Fibroblast of pulmonary artery (primary cell): ENCODE data around the gene PRR18.

ENCODE experiments used
- DNase-seq: peaks from one replicate; pipeline ENCODE4 v3.0.0-alpha.2; 2010; ENCODE audit warnings: low read depth
- H3K4me3 ChIP-seq: replicated peaks from 2 replicates; pipeline ENCODE4 v1.5.1; 2011; ENCODE audit warnings: low read depth, mild to moderate bottlenecking, control low read depth, low read length, moderate library complexity
- TF ChIP-seq, protein P1 (sequence below): IDR thresholded peaks from 2 replicates; pipeline ENCODE4 v1.5.1; 2011; ENCODE audit warnings: mild to moderate bottlenecking, control low read depth, low read length, inconsistent platforms; ENCODE audit errors: missing control alignments

PRR18 gene

DNA sequence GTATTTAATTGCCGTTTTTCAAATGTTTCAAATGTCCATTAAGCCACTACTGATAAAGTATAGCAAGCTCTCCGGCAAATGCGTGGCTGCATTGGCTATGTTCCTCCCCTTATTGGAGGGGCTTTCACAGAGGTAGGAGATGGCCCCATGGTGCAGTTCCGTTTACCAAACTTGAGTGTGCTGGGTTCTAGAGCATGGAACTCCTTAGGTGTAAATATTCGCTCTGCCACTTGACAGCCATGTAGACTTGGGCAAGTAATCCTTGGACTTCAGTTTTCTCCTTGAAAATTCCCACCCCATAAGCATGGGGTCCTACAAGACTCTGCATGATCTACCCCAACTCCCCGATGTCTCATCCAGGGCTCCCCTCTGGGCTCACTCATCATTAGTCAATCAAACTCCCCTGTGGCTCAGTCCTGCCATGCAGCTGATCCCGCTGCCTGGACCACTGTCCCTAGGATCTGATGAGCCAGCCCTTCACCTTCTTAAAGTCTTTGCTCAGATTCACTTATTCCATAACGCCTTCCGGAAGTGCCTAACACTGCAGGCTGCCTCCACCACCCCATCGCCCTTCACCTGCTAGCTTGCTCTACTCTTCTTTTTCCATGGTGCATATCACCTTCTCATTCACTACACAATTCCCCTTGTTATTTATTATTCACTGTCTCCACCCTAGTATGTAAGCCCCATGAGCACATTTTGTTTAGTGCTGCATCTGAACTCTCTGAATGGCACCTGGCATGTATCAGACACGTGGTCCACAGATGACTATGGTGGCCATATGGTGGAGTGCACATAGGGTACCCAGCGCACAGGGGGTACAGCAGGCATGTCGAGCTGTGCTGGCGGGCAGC is 18.8 kb downstream of the PRR18 start:
- DNase-seq: no peak
- TF ChIP-seq, protein P1, sequence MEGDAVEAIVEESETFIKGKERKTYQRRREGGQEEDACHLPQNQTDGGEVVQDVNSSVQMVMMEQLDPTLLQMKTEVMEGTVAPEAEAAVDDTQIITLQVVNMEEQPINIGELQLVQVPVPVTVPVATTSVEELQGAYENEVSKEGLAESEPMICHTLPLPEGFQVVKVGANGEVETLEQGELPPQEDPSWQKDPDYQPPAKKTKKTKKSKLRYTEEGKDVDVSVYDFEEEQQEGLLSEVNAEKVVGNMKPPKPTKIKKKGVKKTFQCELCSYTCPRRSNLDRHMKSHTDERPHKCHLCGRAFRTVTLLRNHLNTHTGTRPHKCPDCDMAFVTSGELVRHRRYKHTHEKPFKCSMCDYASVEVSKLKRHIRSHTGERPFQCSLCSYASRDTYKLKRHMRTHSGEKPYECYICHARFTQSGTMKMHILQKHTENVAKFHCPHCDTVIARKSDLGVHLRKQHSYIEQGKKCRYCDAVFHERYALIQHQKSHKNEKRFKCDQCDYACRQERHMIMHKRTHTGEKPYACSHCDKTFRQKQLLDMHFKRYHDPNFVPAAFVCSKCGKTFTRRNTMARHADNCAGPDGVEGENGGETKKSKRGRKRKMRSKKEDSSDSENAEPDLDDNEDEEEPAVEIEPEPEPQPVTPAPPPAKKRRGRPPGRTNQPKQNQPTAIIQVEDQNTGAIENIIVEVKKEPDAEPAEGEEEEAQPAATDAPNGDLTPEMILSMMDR: no peak
- no peak overlapping the region for H3K4me3 ChIP-seq

DNA sequence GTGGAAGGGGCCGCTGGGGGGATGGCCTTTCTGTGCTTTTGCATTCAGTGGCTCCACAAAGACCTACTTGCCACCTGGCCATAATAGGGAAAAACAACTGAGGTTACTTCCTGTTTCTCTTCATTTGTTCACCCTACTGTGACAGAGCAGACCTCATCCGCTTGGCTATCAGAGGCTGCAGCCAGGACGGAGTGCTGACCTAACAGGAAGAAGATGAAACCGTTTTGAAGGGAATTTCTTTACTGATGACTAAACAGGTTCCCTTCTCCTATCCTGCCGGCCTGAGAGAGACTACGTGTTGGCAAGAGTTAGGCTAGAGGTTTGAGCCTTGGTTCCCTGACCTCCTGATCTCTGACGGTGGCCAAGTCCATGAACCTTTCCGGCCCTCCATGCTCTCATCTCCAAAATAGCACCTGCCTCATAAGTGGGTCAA is 21.3 kb downstream of the PRR18 start:
- TF ChIP-seq, protein P1: no peak
- no peak overlapping the region for H3K4me3 ChIP-seq
- no peak for DNase-seq

DNA sequence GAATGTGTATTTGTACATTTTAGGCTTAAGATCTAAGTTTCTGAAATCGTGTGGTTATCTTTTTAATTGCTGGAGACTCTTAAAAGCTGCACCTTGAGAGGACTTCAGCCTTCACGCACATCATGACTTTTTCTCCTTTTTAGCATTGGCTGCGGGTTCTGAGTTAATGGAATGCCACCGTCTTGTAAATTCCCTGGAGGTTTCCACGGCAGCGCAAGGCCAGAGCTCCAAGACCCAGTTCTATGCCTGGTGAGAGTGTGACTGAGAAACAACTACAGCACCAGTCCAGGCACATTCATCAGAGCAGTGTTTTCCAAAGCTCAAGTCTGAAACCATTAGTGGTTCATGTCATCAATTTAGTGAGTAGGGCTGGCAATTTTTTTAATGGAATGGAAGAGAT is 23.0 kb downstream of the PRR18 start:
- DNase-seq: no peak
- no peak overlapping the region for H3K4me3 ChIP-seq
- TF ChIP-seq, protein P1: no peak

DNA sequence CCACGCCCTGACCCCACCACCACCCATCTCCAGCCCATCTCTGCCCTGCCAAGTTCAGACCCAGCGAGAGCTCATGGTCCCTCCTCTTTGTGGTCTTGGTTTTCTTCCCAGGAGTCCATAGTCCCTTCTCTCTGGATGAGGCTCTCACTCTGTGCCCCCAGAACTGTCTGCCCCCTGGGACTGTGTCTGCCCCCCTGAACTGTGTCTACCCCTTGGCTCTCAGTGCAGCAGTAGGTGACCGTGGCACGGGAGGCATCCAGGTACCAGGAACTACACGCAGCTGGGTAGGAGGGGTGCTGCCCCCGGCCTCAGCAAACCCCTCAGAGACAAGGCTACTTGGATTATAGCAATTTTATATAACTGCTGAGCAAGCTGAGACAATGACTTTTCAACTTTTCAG is 23.6 kb downstream of the PRR18 start:
- no peak for DNase-seq
- TF ChIP-seq, protein P1: no peak
- no peak overlapping the region for H3K4me3 ChIP-seq

DNA sequence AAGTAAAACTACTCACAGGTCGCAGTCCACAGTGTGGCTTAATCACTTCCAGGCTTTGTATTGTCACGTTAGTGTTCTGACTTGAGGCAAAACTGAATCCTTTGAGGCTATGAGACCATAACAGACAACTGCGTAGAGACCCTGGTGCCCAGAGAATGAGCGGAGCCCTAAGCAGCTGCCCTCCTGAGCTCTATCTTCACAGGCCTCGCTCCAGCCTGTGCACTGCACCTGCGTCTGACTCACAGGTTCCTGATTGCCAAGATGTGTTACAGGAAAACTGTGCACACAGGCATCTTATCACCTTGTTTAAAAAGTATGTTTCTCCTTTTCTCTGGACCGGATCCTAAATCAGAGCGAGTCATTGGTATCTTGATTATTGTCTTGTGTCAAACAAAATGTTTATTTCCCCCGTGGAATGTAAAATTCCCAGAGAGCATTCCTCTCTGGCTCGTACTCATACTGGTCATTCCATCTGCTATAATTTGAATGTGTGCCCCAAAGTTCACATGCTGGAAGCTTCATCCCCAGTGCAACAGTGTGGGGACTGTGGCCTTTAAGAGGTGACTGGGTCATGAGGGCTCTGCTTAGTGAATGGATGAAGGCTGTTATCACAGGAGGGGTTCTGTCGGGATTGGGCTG is 25.7 kb downstream of the PRR18 start:
- TF ChIP-seq, protein P1: no peak
- no peak for DNase-seq
- no peak overlapping the region for H3K4me3 ChIP-seq

DNA sequence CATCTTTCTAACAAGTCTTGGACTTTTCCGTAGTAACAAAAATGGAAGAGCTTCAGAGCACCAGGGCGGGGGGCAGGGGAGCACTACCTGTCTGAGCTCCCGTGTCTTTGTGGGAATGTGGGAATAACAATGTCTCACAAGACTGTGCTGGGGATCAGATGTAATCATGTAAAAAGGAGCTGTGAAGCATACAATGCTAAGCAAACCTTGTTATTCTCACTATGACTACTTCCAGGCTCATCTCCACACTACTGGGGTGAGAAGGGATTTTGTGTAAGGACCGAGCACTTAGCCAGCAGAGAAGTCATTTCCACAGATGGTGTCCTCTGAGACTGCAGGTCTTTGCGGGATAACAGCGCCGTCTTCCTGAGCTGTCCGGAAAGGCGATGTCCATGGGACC is 27.1 kb downstream of the PRR18 start:
- H3K4me3 ChIP-seq: no peak overlapping the region
- TF ChIP-seq, protein P1: no peak
- DNase-seq: no peak
